Large intestine (tissue), 1 donor: ENCODE data around the gene ANXA9. TPM values are rescaled to one million over a fixed set of nuclear protein-coding genes. Genes with fewer than 3 reads are reported as not detected.

Experiments used
- polyA plus RNA-seq: library from polyadenylated mRNA; unstranded; fragments of 120-200 nt; gene quantifications from one replicate; pipeline ENCODE4 v1.2.1, GENCODE V29; 2013

Gene ANXA9
- polyA plus RNA-seq, 1 donor = 3.2 TPM

Other genes with a start within 250 kb of the ANXA9 start
- 61.7 TPM for gene CTSS, start 216.5 kb upstream of the ANXA9 start, polyA plus RNA-seq
- 18.3 TPM for gene CTSK, start 174.0 kb upstream of the ANXA9 start, polyA plus RNA-seq
- gene ARNT, start 105.7 kb upstream of the ANXA9 start, polyA plus RNA-seq = 35.2 TPM
- not detected for gene CTXND2, start 95.2 kb upstream of the ANXA9 start, polyA plus RNA-seq
- gene SETDB1, start 55.9 kb upstream of the ANXA9 start, polyA plus RNA-seq = 56.7 TPM
- gene CERS2, start 7.5 kb upstream of the ANXA9 start, polyA plus RNA-seq = 310 TPM
- gene MINDY1, start 24.6 kb downstream of the ANXA9 start, polyA plus RNA-seq = 24.5 TPM
- gene PRUNE1, start 26.2 kb downstream of the ANXA9 start, polyA plus RNA-seq = 25.8 TPM
- gene BNIPL, start 54.3 kb downstream of the ANXA9 start, polyA plus RNA-seq = 1.3 TPM
- gene C1orf56, start 65.5 kb downstream of the ANXA9 start, polyA plus RNA-seq = 7.0 TPM
- gene CDC42SE1, start 77.3 kb downstream of the ANXA9 start, polyA plus RNA-seq = 58.2 TPM
- gene MLLT11, start 78.1 kb downstream of the ANXA9 start, polyA plus RNA-seq = 17.4 TPM
- 11.6 TPM for gene GABPB2, start 88.5 kb downstream of the ANXA9 start, polyA plus RNA-seq
- gene SEMA6C, start 164.3 kb downstream of the ANXA9 start, polyA plus RNA-seq = 23.4 TPM
- gene TNFAIP8L2, start 174.4 kb downstream of the ANXA9 start, polyA plus RNA-seq = 5.0 TPM
- 10.7 TPM for gene LYSMD1, start 183.6 kb downstream of the ANXA9 start, polyA plus RNA-seq
- 38.7 TPM for gene SCNM1, start 183.9 kb downstream of the ANXA9 start, polyA plus RNA-seq
- gene TMOD4, start 193.7 kb downstream of the ANXA9 start, polyA plus RNA-seq = 0.64 TPM
- 43.7 TPM for gene VPS72, start 207.9 kb downstream of the ANXA9 start, polyA plus RNA-seq
- 32.9 TPM for gene PIP5K1A, start 216.3 kb downstream of the ANXA9 start, polyA plus RNA-seq